Stomach (tissue), 9 donors: ENCODE data around the gene ERBB4. TPM values are rescaled to one million over a fixed set of nuclear protein-coding genes. Genes with fewer than 3 reads are reported as not detected.

Source experiments
- DNase-seq, 2 donors: peaks; one replicate each; pipeline versions ENCODE4 v3.0.0 to v3.0.0-alpha.2; 2013 to 2019
- H3K27ac ChIP-seq, 5 donors: fragments of 200-600 bp in 4 of 5; sonication (generic) in 4 of 5; one replicate each; pipeline ENCODE4 v1.5.1; 2013 to 2019; ENCODE audit warnings: mild to moderate bottlenecking in 1 of 5, moderate library complexity in 1 of 5
- H3K27me3 ChIP-seq, 3 donors: fragments of 200-600 bp; sonication (generic); one replicate each; pipeline ENCODE4 v1.5.1; 2017 to 2019; ENCODE audit warnings: mixed run types in 1 of 3
- H3K36me3 ChIP-seq, 4 donors: fragments of 200-600 bp; sonication (generic); 1 replicate in 3 of 4; 2 replicates in 1 of 4; pipeline ENCODE4 v1.5.1; 2016 to 2019
- H3K4me1 ChIP-seq, 4 donors: fragments of 200-600 bp; sonication (generic); one replicate each; pipeline ENCODE4 v1.5.1; 2016 to 2019
- H3K4me3 ChIP-seq, 4 donors: fragments of 200-600 bp; sonication (generic) in 3 of 4; one replicate each; pipeline ENCODE4 v1.5.1; 2016 to 2019; ENCODE audit warnings: mild to moderate bottlenecking in 1 of 4
- H3K9me3 ChIP-seq, 4 donors: fragments of 200-600 bp; sonication (generic); one replicate each; pipeline ENCODE4 v1.5.1; 2016 to 2019
- CTCF ChIP-seq, 7 experiments: fragments of 450-650 bp in 4 of 7; fragments of 200-600 bp in 3 of 7; sonication (generic) in 3 of 7; IDR thresholded peaks; one replicate each; pipeline ENCODE4 v1.5.1; 2016 to 2019; ENCODE audit warnings: antibody characterized with exemption in 7 of 7, control low read depth in 2 of 7, mild to moderate bottlenecking in 1 of 7
- EP300 ChIP-seq: sonication (generic); formaldehyde crosslinking; IDR thresholded peaks from one replicate; pipeline ENCODE4 v1.6.1; 2017; ENCODE audit warnings: antibody characterized with exemption
- POLR2A ChIP-seq, 4 donors: fragments of 450-650 bp; IDR thresholded peaks; one replicate each; pipeline ENCODE4 v1.6.1; 2016; ENCODE audit warnings: antibody characterized with exemption in 4 of 4, control low read depth in 2 of 4, mild to moderate bottlenecking in 1 of 4, moderate library complexity in 1 of 4
- POLR2AphosphoS5 ChIP-seq, 3 donors: sonication (generic); formaldehyde crosslinking; IDR thresholded peaks; one replicate each; pipeline ENCODE4 v1.6.1; 2016; ENCODE audit warnings: antibody characterized with exemption in 3 of 3
- WGBS, 5 donors: extraction: QIAGEN DNeasy Blood & Tissue Kit in 3 of 5; methylation state at CpG; one replicate each; pipeline versions ENCODE4 v1.1.5 to v1.1.7; 2013 to 2018; 5-methylcytosine and 5-hydroxymethylcytosine counted together
- intact Hi-C: fragments of 100-400 bp; cut with DNase I; formaldehyde crosslinking; loops from one replicate; pipeline ENCODE4 v1.15.1; 2023; ENCODE audit warnings: low total_unique reads
- polyA plus RNA-seq, 3 donors: library from polyadenylated mRNA; stranded (reverse); fragments of 200-250 nt; gene quantifications; one replicate each; pipeline ENCODE4 v1.2.3, GENCODE V29; 2013
- total RNA-seq, 5 donors: library from RNA; depleted of rRNA; stranded (reverse); fragments of >200 nt; gene quantifications; one replicate each; pipeline versions ENCODE4 v1.1.0 to v1.2.3, GENCODE V29; 2014 to 2016
- donor health status: healthy with polysubstance abuse.
- donor health status: Bipolar disorder and iron deficiency.
- donor health status: healthy.

Gene ERBB4
- total and polyA plus RNA-seq, 8 donors = 0.12 to 2.5 (median 0.45) TPM; not detected in 1

- Histone ChIP-seq H3K27ac (no peak overlapping the region), H3K4me1 (no peaks in the 10 kb centered on the region), H3K9me3 (no peaks in the 10 kb centered on the region), H3K4me3 (no peak overlapping the region), H3K27me3 (no peaks in the 10 kb centered on the region), H3K36me3 (no peaks in the 10 kb centered on the region)
- TF ChIP-seq POLR2A (IDR thresholded peaks at IDR 0.05) (no peak), CTCF (IDR thresholded peaks at IDR 0.05) (no peak), EP300 (no peak), POLR2AphosphoS5 (IDR thresholded peaks at IDR 0.05) (no peak)
- no peak for DNase-seq
- intact Hi-C loops = no loop called here
- WGBS, 5 donors = 31 to 45% (median 41%) methylated on average over 2 of the region's 2 CpGs
Measured at GRCh38 chr2:211900518-211900917, 638.1 kb downstream of the ERBB4 start.

DNA sequence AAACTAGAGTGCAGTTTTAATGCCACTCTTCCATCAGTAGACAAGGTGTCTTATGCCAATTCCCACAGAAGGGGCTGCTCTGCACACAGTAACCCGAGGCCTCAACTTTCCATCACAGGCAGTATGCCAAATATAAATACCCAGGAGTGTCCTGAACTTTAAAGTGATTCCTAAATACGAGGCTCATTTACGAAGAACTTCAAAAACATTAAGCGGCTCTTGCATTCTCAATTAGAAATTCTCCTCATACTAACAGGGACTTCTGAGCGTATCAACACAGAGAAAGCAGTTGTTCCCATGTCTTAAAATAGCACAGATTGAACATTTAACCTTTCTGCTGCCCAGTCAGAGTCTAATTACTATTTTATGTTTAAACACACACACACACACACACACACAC lies 638.6 kb downstream of the ERBB4 start:
- 13 to 30% (median 19%) methylated on average over 5 of the region's 5 CpGs for WGBS, 5 donors
- no peak for TF ChIP-seq CTCF (IDR thresholded peaks at IDR 0.05)
- TF ChIP-seq POLR2AphosphoS5 (IDR thresholded peaks at IDR 0.05) = no peak
- TF ChIP-seq EP300 = no peak
- TF ChIP-seq POLR2A (IDR thresholded peaks at IDR 0.05) = no peak
- DNase-seq = peak in 1 of 2 donors; percentile 27
- H3K27ac ChIP-seq = no peak overlapping the region
- H3K36me3 ChIP-seq = no peaks in the 10 kb centered on the region
- intact Hi-C loops = no loop called here
- H3K9me3 ChIP-seq = no peaks in the 10 kb centered on the region
- no peak overlapping the region for H3K4me3 ChIP-seq
- H3K4me1 ChIP-seq = no peaks in the 10 kb centered on the region
- no peaks in the 10 kb centered on the region for H3K27me3 ChIP-seq

DNA sequence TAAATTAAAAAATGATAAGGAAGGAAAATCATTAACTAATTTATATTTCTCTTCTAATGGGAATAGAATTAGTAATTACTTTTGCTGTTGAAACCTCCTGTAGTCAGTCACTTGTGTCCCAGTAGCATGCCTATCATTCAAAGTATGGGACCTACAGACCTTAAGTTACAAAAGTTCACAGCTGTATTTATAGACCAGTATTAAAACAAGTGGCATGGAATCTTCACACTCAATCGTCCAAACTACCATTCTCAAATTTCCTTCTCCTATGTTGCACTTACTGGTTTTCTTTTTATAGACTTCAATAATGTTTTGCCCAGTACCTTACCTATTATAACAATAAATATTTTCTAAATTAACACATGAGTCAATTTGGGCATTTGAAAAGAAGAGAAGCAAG lies 639.9 kb downstream of the ERBB4 start:
- TF ChIP-seq CTCF (IDR thresholded peaks at IDR 0.05) = no peak
- TF ChIP-seq EP300 = no peak
- TF ChIP-seq POLR2AphosphoS5 (IDR thresholded peaks at IDR 0.05) = no peak
- no peak for TF ChIP-seq POLR2A (IDR thresholded peaks at IDR 0.05)
- H3K4me3 ChIP-seq = no peak overlapping the region
- no peak overlapping the region for H3K27ac ChIP-seq
- no peak for DNase-seq
- no peaks in the 10 kb centered on the region for H3K27me3 ChIP-seq
- intact Hi-C loops = no loop called here
- no peaks in the 10 kb centered on the region for H3K9me3 ChIP-seq
- 32 to 49% (median 37%) methylated on average over 1 of the region's 1 CpG for WGBS, 5 donors
- H3K4me1 ChIP-seq = no peaks in the 10 kb centered on the region
- H3K36me3 ChIP-seq = no peaks in the 10 kb centered on the region

- 67 to 85% (median 67%) methylated on average over 5 to 6 of the region's 6 CpGs for WGBS, 5 donors
- no peak for TF ChIP-seq CTCF (IDR thresholded peaks at IDR 0.05)
- no peak for TF ChIP-seq POLR2AphosphoS5 (IDR thresholded peaks at IDR 0.05)
- no peak for TF ChIP-seq POLR2A (IDR thresholded peaks at IDR 0.05)
- no peak for TF ChIP-seq EP300
- intact Hi-C loops = no loop called here
- no peaks in the 10 kb centered on the region for H3K36me3 ChIP-seq
- no peak overlapping the region for H3K4me3 ChIP-seq
- DNase-seq = no peak
- H3K27me3 ChIP-seq = no peaks in the 10 kb centered on the region
- no peak overlapping the region for H3K27ac ChIP-seq
- no peaks in the 10 kb centered on the region for H3K9me3 ChIP-seq
- no peaks in the 10 kb centered on the region for H3K4me1 ChIP-seq
Measured at GRCh38 chr2:211881449-211881848, 657.2 kb downstream of the ERBB4 start.
